Activated B cell treated with CpG ODN at 0.5 μM for 24 hours (primary cell): ENCODE measurements around the gene UBXN10. TPM values are rescaled to one million over a fixed set of nuclear protein-coding genes. Genes with fewer than 3 reads are reported as not detected.

ENCODE experiments used
- ATAC-seq: fragments of 200-7000 bp; cut with Tn5 transposase; one replicate; pipeline ENCODE4 v1.10.0; 2021; ENCODE audit warnings: low read depth, mild to moderate bottlenecking, moderate library complexity
- CTCF ChIA-PET: fragments of 350-600 bp; sonication (Branson Sonifier 250); formaldehyde crosslinking; loops from one replicate; lab custom pipeline; 2021; ENCODE audit warnings: antibody characterized with exemption; lab: Charles Lee
- POLR2A ChIA-PET: fragments of 350-600 bp; sonication (Branson Sonifier 250); formaldehyde crosslinking; loops from one replicate; lab custom pipeline; 2021; ENCODE audit warnings: antibody characterized with exemption; lab: Charles Lee
- DNase-seq: peaks from one replicate; pipeline ENCODE4 v3.0.0; 2022
- H3K27ac Mint-ChIP-seq: one replicate; pipeline ENCODE4 v1.8.0; 2020; ENCODE audit warnings: mixed read lengths
- H3K27me3 Mint-ChIP-seq: one replicate; pipeline ENCODE4 v1.8.0; 2021; ENCODE audit warnings: mixed read lengths
- H3K36me3 Mint-ChIP-seq: one replicate; pipeline ENCODE4 v1.8.0; 2021; ENCODE audit warnings: low read depth, mixed read lengths
- H3K4me1 Mint-ChIP-seq: one replicate; pipeline ENCODE4 v1.8.0; 2021; ENCODE audit warnings: mixed read lengths
- H3K4me3 Mint-ChIP-seq: one replicate; pipeline ENCODE4 v1.8.0; 2020; ENCODE audit warnings: mild to moderate bottlenecking, mixed read lengths
- H3K9me3 Mint-ChIP-seq: one replicate; pipeline ENCODE4 v1.8.0; 2020; ENCODE audit warnings: mixed read lengths
- CTCF ChIP-seq: fragments of 200-600 bp; IDR thresholded peaks from one replicate; pipeline ENCODE4 v1.8.0; 2022; ENCODE audit warnings: antibody characterized with exemption, mild to moderate bottlenecking
- intact Hi-C: fragments of 100-400 bp; cut with micrococcal nuclease; formaldehyde crosslinking; loops from one replicate; pipeline ENCODE4 v1.15.1; 2024
- total RNA-seq: library from RNA; stranded (reverse); gene quantifications from 2 replicates; pipeline ENCODE4 v1.2.3, GENCODE V29; 2022

The UBXN10 gene
- total RNA-seq, 1 donor from 2014 or later: 0.04 TPM

GRCh38 chr1:20172033-20172590 lies 13.8 kb upstream of the UBXN10 start:
- ChIA-PET POLR2A (interaction anchor here (0.8 to 1.2 kb wide), 3 partner anchors 8 to 52 kb away, joined by 3 to 16 read pairs (median 6); partner anchors contain the start of gene PLA2G2D), CTCF (interaction anchor here (0.9 to 1.4 kb wide), 2 partner anchors 9 to 19 kb away, joined by 3 to 4 read pairs; no protein-coding TSS in a partner anchor)
- intact Hi-C loops: no loop called here
- Mint-ChIP-seq H3K9me3 (no peaks in the 10 kb centered on the region), H3K36me3 (no peaks in the 10 kb centered on the region), H3K27me3 (peaks cover 9% of the 10 kb centered on the region), H3K4me1 (peaks cover 22% of the 10 kb centered on the region), H3K4me3 (no peak overlapping the region), H3K27ac (no peak overlapping the region)
- no peak for TF ChIP-seq CTCF
- DNase-seq: no peak
- no peak for ATAC-seq

GRCh38 chr1:20174937-20175666 lies 10.8 kb upstream of the UBXN10 start:
- Mint-ChIP-seq H3K27ac (no peak overlapping the region), H3K9me3 (peaks cover 7% of the 10 kb centered on the region), H3K4me3 (no peak overlapping the region), H3K4me1 (peaks cover 22% of the 10 kb centered on the region), H3K36me3 (no peaks in the 10 kb centered on the region), H3K27me3 (peaks cover 6% of the 10 kb centered on the region)
- TF ChIP-seq CTCF: no peak
- DNase-seq (no peak), ATAC-seq (no peak)
- POLR2A ChIA-PET: no interaction called here
- intact Hi-C loops: no loop called here
- CTCF ChIA-PET: interaction anchor here (1.0 kb wide), 1 partner anchor 20 kb away, joined by 3 read pairs; no protein-coding TSS in a partner anchor

GRCh38 chr1:20178634-20179370 lies 7.1 kb upstream of the UBXN10 start:
- Mint-ChIP-seq H3K4me1 (peaks cover 8% of the 10 kb centered on the region), H3K27ac (no peak overlapping the region), H3K4me3 (no peak overlapping the region), H3K9me3 (peaks cover 7% of the 10 kb centered on the region), H3K27me3 (peaks cover 10% of the 10 kb centered on the region), H3K36me3 (no peaks in the 10 kb centered on the region)
- CTCF ChIA-PET: interaction anchor here (1.0 to 1.6 kb wide), 2 partner anchors 15 to 261 kb away, joined by 3 to 6 read pairs; no protein-coding TSS in a partner anchor
- intact Hi-C loops: no loop called here
- POLR2A ChIA-PET: no interaction called here
- DNase-seq (no peak), ATAC-seq (no peak)
- no peak for TF ChIP-seq CTCF

- CTCF ChIA-PET: interaction anchor here (0.6 to 1.6 kb wide), 4 partner anchors 14 to 262 kb away, joined by 3 to 6 read pairs (median 4); no protein-coding TSS in a partner anchor
- TF ChIP-seq CTCF: no peak
- no peak overlapping the region for H3K4me3 Mint-ChIP-seq
- ATAC-seq (no peak), DNase-seq (no peak)
- no peak overlapping the region for H3K27ac Mint-ChIP-seq
- POLR2A ChIA-PET: interaction anchor here (1.0 kb wide), 1 partner anchor 8 kb away, joined by 3 read pairs; no protein-coding TSS in a partner anchor
- H3K9me3 Mint-ChIP-seq: peaks cover 7% of the 10 kb centered on the region
- peaks cover 12% of the 10 kb centered on the region for H3K27me3 Mint-ChIP-seq
- intact Hi-C loops: no loop called here
- H3K4me1 Mint-ChIP-seq: peaks cover 10% of the 10 kb centered on the region
- no peaks in the 10 kb centered on the region for H3K36me3 Mint-ChIP-seq
Observed at GRCh38 chr1:20179371-20180128, 6.3 kb upstream of the UBXN10 start.
